Measurements from ENCODE around the gene GLIS1.
A peak's percentile ranks its signal among the peaks of the same experiment; 100 is the strongest.

Gene GLIS1

DNA sequence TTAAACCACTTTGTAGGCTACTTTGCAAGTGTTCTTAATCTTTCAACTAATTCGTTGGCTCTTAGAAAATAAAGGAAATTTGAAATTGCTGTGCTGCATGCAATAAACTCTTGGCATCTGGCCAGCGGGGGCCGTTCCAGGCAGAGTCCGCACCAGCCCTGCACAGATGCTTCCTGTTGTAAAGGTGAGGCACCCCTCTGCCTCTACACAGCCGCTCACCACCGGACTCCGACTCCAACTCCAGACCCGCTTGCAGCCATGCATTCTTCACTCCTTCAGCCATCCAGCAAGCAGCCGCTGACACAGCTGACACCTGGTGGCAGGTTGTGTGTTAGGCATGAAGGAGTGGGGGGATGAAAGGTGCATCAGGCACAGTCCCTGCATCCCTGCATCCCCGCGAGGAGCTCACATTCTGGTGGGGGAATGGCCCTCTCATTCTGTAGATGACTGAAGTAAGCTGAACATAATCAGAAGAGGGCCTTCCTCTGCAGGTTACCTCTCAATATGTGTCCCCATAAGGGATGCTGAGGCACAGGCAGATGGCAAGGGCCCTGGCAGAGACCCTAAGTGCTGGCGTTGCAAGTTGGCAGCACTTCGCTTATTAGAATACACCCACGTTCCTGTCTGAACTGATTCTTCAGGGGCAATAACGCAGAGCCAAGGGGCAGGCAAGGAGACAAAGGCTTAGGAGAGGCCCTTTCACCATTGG, 56.8 kb downstream of the GLIS1 start:
- TF ChIP-seq, protein P1, sequence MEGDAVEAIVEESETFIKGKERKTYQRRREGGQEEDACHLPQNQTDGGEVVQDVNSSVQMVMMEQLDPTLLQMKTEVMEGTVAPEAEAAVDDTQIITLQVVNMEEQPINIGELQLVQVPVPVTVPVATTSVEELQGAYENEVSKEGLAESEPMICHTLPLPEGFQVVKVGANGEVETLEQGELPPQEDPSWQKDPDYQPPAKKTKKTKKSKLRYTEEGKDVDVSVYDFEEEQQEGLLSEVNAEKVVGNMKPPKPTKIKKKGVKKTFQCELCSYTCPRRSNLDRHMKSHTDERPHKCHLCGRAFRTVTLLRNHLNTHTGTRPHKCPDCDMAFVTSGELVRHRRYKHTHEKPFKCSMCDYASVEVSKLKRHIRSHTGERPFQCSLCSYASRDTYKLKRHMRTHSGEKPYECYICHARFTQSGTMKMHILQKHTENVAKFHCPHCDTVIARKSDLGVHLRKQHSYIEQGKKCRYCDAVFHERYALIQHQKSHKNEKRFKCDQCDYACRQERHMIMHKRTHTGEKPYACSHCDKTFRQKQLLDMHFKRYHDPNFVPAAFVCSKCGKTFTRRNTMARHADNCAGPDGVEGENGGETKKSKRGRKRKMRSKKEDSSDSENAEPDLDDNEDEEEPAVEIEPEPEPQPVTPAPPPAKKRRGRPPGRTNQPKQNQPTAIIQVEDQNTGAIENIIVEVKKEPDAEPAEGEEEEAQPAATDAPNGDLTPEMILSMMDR (conservative IDR thresholded peaks at IDR 0.05; ENCODE audit: low read depth, low read length) = peak; percentile 78
- no peak overlapping the region for H3K4me3 ChIP-seq (ENCODE audit: low read depth, low read length)
- DNase-seq (ENCODE audit: low read depth) = peak; percentile 70

DNA sequence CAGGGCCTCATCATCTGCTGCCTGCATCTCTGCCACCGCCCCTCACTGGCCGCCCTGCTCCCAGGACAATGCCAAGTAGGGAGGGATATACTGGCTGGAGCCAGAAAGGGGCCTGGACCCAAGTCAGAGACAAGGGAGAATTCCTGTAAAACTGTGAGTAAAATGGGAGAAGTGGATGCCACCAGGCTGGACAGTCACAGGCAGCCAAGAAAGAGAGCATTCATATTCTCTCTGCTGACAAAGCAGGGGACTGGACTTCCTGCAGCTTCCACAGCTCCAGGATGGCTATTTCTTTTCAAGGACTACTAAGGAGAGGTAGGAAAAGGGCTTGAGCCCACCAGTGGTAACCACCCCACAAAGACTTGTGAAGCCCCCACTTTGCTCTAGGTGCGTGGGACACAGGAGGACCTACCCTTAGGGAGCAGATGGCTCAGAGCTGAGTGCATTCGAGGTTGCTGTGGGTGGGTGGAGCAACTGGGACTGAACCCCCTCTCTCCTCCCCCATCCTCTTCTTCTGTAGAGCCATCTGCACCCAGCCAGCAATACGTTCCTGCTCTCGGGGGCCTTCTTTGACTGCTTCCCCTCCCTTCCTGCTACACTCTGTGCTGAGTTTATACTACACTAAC, 57.5 kb downstream of the GLIS1 start:
- H3K4me3 ChIP-seq (ENCODE audit: low read depth, low read length) = no peak overlapping the region
- DNase-seq (ENCODE audit: low read depth) = no peak
- TF ChIP-seq, protein P1 (conservative IDR thresholded peaks at IDR 0.05; ENCODE audit: low read depth, low read length) = no peak

DNA sequence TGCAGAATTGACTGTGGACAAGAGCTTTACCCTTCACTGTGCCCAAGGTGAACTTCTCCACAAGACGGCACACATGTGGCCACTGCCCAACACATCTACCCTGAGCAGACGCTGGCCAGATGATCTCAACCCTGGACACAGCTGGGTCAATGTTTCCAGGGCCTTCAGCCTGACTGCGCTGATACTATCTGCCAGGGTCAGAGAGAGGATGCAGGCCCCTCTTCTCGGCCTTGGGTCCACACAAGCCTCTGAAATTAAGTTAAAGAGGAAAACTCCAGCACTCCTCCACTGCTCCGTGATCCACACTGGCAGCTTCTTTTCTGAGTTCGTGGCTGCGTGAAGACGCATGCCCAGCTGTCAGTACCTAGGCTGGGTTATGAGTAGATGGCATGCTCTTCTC, 58.1 kb downstream of the GLIS1 start:
- TF ChIP-seq, protein P1 (conservative IDR thresholded peaks at IDR 0.05; ENCODE audit: low read depth, low read length) = no peak
- DNase-seq (ENCODE audit: low read depth) = no peak
- no peak overlapping the region for H3K4me3 ChIP-seq (ENCODE audit: low read depth, low read length)

DNA sequence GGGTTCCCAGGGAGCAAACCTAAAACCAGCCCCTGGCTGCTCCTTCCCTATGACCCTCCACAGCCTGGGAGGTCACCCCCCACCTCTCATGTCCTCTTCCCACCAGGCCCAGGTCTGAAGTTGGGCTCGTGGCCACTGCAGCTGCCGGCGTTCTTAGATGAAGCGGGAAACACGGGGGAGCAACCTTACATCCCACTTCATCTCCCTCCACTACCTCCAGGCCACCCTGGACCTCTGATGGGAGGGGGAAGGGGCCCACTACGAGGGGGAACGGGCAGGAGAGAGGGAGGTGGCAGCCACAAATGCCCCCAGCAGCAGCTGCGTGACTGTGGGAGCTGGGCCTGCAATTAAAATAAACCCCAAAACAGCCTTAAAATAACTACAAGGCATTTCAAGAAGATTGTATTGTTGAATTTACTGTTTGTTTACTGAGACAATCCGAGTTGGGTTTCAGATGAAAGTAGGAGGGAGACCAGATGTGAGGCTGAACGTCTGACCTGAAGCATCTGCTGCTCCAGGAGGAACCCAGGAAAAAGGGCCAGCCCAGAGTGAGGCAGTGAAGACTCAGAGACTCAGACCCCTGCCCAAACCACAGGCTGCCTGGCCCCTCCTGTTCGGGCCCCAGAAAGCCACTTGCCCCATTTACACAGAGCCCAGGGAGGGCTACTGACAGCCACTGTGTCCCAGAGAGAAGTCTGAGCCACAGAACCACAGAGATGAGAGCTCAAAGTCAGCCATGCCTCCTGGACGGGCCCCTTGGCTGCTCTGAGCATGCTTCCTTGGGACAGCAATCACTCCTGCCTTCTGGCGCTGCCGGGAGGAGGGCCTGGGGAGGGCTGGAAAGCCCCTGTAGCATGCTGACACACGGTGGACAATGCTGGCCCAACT, 59.8 kb downstream of the GLIS1 start:
- TF ChIP-seq, protein P1 (conservative IDR thresholded peaks at IDR 0.05; ENCODE audit: low read depth, low read length) = no peak
- DNase-seq (ENCODE audit: low read depth) = peak; percentile 18
- no peak overlapping the region for H3K4me3 ChIP-seq (ENCODE audit: low read depth, low read length)

DNA sequence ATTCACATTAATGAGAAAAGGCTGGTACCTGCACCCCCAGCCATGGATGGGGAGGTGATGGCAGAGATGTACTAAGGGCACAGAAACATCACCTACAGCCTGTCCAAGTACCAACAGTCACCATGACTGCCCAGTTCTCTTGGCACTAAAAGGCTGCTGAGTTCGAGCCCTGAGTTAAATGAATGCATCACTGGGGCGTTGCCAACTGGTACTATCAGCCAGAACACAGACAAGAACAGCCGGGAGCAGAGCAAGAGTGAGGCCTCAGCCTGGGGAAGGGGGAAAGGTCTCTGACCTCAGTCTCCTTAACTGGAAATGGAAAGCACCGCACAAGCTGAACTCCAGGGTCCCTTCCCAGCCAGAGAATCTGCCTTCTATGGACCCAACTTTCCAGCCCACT, 60.5 kb downstream of the GLIS1 start:
- H3K4me3 ChIP-seq (ENCODE audit: low read depth, low read length) = no peak overlapping the region
- no peak for DNase-seq (ENCODE audit: low read depth)
- TF ChIP-seq, protein P1 (conservative IDR thresholded peaks at IDR 0.05; ENCODE audit: low read depth, low read length) = no peak

DNA sequence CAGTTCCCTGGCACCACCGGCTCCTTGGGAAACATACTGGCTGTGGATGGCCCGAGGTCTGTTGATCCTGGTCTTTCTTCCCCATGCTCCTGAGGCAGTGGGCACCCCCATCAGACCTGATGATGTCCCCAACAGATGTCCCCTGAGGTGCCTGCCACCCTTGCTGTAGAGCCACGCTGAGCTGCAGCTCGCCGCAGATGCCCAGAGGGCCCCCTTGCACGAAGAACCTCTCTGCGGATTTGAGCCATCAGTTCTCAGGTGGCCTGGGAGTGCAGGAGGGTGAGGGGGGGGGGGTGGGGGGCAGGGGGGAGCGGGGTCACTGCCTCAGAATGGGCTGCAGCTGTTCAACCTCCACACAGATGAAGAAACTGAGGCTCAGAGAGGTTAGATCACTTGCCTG, 60.9 kb downstream of the GLIS1 start:
- TF ChIP-seq, protein P1 (conservative IDR thresholded peaks at IDR 0.05; ENCODE audit: low read depth, low read length) = no peak
- no peak for DNase-seq (ENCODE audit: low read depth)
- no peak overlapping the region for H3K4me3 ChIP-seq (ENCODE audit: low read depth, low read length)
